GM12878 (cell line): ENCODE measurements around the gene DPH1. TPM values are rescaled to one million over a fixed set of nuclear protein-coding genes. Genes with fewer than 3 reads are reported as not detected.

Experiments used
- ATAC-seq: fragments of 200-7000 bp; cut with Tn5 transposase; 3 replicates; pipeline ENCODE4 v1.9.1; 2020; ENCODE audit warnings: mild to moderate bottlenecking, moderate library complexity
- BruUV-seq: library from RNA; stranded (reverse); fragments of 400-500 nt; replicated peaks from 2 replicates; lab custom pipeline; 2021; lab: Mats Ljungman, UMichigan
- CTCF ChIA-PET: fragments of 300-600 bp; sonication (Branson Sonifier 250); formaldehyde crosslinking; extraction: SDS; loops from one replicate; lab custom pipeline; 2021; ENCODE audit warnings: inconsistent platforms; lab: Yijun Ruan, JAX
- POLR2A ChIA-PET: fragments of 350-600 bp; formaldehyde crosslinking; extraction: SDS; loops from one replicate; lab custom pipeline; 2021; ENCODE audit warnings: inconsistent platforms; lab: Charles Lee
- RAD21 ChIA-PET: fragments of 300-600 bp; sonication (Branson Sonifier 250); formaldehyde crosslinking; loops from one replicate; lab custom pipeline; 2023; ENCODE audit warnings: antibody characterized with exemption; ENCODE audit not compliant: unreplicated experiment; lab: Charles Lee
- SMC1A ChIA-PET: fragments of 300-600 bp; sonication (Branson Sonifier 250); formaldehyde crosslinking; loops from one replicate; lab custom pipeline; 2023; ENCODE audit not compliant: unreplicated experiment, uncharacterized antibody; lab: Charles Lee
- DNase-seq: peaks from one replicate; pipeline ENCODE4 v3.0.0-alpha.2; 2011; ENCODE audit warnings: low read depth, low spot score
- FAIRE-seq: peaks from 3 replicates; lab custom pipeline; 2011; peaks lifted over from hg19 to GRCh38; lab: Jason Lieb, UNC
- H2AFZ ChIP-seq: 2 replicates; pipeline ENCODE4 v1.6.0; 2011; ENCODE audit warnings: low read depth, low read length, control low read depth; ENCODE audit not compliant: control insufficient read depth
- H3K27ac ChIP-seq: 2 replicates; pipeline ENCODE4 v1.5.1; 2011; ENCODE audit warnings: control low read depth; ENCODE audit not compliant: control insufficient read depth, insufficient read depth
- H3K27me3 ChIP-seq, 2 experiments: replicated peaks in 1 of 2; 2 replicates each; pipeline versions ENCODE4 v1.6.0 to v1.6.1; 2011; ENCODE audit warnings: low read length in 1 of 2; ENCODE audit not compliant: control insufficient read depth in 2 of 2, insufficient read depth in 2 of 2
- H3K36me3 ChIP-seq, 2 experiments: 2 replicates each; pipeline ENCODE4 v1.5.1; 2011; ENCODE audit warnings: low read length in 1 of 2; ENCODE audit not compliant: control insufficient read depth in 2 of 2, insufficient read depth in 2 of 2
- H3K4me1 ChIP-seq: 2 replicates; pipeline ENCODE4 v1.6.1; 2011; ENCODE audit warnings: mild to moderate bottlenecking, low read length, moderate library complexity, mixed read lengths; ENCODE audit not compliant: control insufficient read depth, insufficient read depth
- H3K4me2 ChIP-seq: 2 replicates; pipeline ENCODE4 v1.6.0; 2011; ENCODE audit warnings: control low read depth; ENCODE audit not compliant: control insufficient read depth, insufficient read depth
- H3K4me3 ChIP-seq: fragments of 200-600 bp; sonication (generic); 2 replicates; pipeline ENCODE4 v1.5.1; 2016
- H3K79me2 ChIP-seq: 2 replicates; pipeline ENCODE4 v1.6.0; 2011; ENCODE audit warnings: low read length; ENCODE audit not compliant: control insufficient read depth, insufficient read depth
- H3K9ac ChIP-seq: 2 replicates; pipeline ENCODE4 v1.8.0; 2011; ENCODE audit warnings: low read length, control low read depth, mixed read lengths; ENCODE audit not compliant: control insufficient read depth, insufficient read depth
- H3K9me3 ChIP-seq: replicated peaks from 3 replicates; pipeline ENCODE4 v1.5.1; 2011; ENCODE audit warnings: mild to moderate bottlenecking, low read length; ENCODE audit not compliant: control insufficient read depth, insufficient read depth
- H4K20me1 ChIP-seq: 2 replicates; pipeline ENCODE4 v1.6.0; 2011; ENCODE audit not compliant: control insufficient read depth, insufficient read depth
- CTCF ChIP-seq, 3 experiments: IDR thresholded peaks in 2 of 3; conservative IDR thresholded peaks in 1 of 3; 2 replicates each; pipeline ENCODE4 v1.5.1; 2011; ENCODE audit warnings: low read depth in 3 of 3, low read length in 3 of 3, mild to moderate bottlenecking in 3 of 3, control low read depth in 2 of 3, moderate library complexity in 2 of 3, inconsistent platforms in 1 of 3, mixed read lengths in 1 of 3; ENCODE audit not compliant: control insufficient read depth in 2 of 3, insufficient read depth in 1 of 3; ENCODE audit errors: extremely low read depth in 1 of 3
- IRF5 ChIP-seq: fragments of 450-650 bp; IDR thresholded peaks from 2 replicates; pipeline ENCODE4 v1.6.1; 2017; ENCODE audit warnings: borderline replicate concordance
- MXI1 ChIP-seq: fragments of 150-350 bp; IDR thresholded peaks from 2 replicates; pipeline ENCODE4 v1.6.1; 2011; ENCODE audit warnings: low read depth, mild to moderate bottlenecking, inconsistent platforms, low read length, improper control_type of control experiment
- PAX5 ChIP-seq: IDR thresholded peaks from 2 replicates; pipeline ENCODE4 v1.6.1; 2011; ENCODE audit warnings: low read depth, low read length, borderline replicate concordance
- RB1 ChIP-seq: fragments of 450-650 bp; formaldehyde crosslinking; IDR thresholded peaks from 2 replicates; pipeline ENCODE4 v1.6.1; 2017; ENCODE audit warnings: mild to moderate bottlenecking, borderline replicate concordance
- STAT3 ChIP-seq: IDR thresholded peaks from 2 replicates; pipeline ENCODE4 v1.6.1; 2011; ENCODE audit warnings: low read depth, low read length, improper control_type of control experiment
- ZZZ3 ChIP-seq: IDR thresholded peaks from 2 replicates; pipeline ENCODE4 v1.6.1; 2011; ENCODE audit warnings: low read depth; ENCODE audit not compliant: control insufficient read depth, insufficient read length
- WGBS: methylation state at CpG from one replicate; pipeline ENCODE4 v1.1.6; 2016; ENCODE audit warnings: low lambda C conversion rate; ENCODE audit not compliant: insufficient replicate concordance, insufficient coverage; ENCODE audit errors: missing lambda C conversion rate; 5-methylcytosine and 5-hydroxymethylcytosine counted together
- in situ Hi-C: fragments of 300-500 bp; cut with MboI; formaldehyde crosslinking; loops from 9 replicates; pipeline ENCODE4 v1.14.3; 2018; ENCODE audit warnings: mixed read lengths
- intact Hi-C: fragments of 100-400 bp; cut with micrococcal nuclease; formaldehyde crosslinking; loops from one replicate; pipeline ENCODE4 v1.14.2; 2022; ENCODE audit not compliant: unreplicated experiment
- polyA plus RNA-seq, 11 experiments: library from polyadenylated mRNA; depleted of rRNA in 4 of 11; unstranded in 6 of 11; stranded (reverse) in 5 of 11; fragments of >200 nt; fragmentation: Nextera tagmentation in 4 of 11; fragmentation: Illumina TruSeq in 1 of 11; extraction: Ambion mirVana in 4 of 11; extraction: Trizol in 1 of 11; gene quantifications; 1 replicate in 1 of 11; 2 replicates in 10 of 11; pipeline versions ENCODE4 v1.2.1 to v1.2.3, GENCODE V29; 2011 to 2016; ENCODE audit warnings: inconsistent platforms in 2 of 11, missing spikeins in 2 of 11, low read depth in 1 of 11
- total RNA-seq, 4 experiments: library from RNA; depleted of rRNA in 3 of 4; stranded (reverse); fragments of >200 nt in 3 of 4; fragmentation: Illumina TruSeq in 1 of 4; extraction: Trizol in 1 of 4; gene quantifications; 2 replicates each; pipeline versions ENCODE4 v1.2.1 to v1.2.3, GENCODE V29; 2013 to 2021
- TF ChIP-seq, protein P1 (sequence below): fragments of 450-650 bp; IDR thresholded peaks from 2 replicates; pipeline ENCODE4 v1.6.1; 2016; ENCODE audit warnings: mild to moderate bottlenecking
- TF ChIP-seq, protein P2 (sequence below): IDR thresholded peaks from 2 replicates; pipeline ENCODE4 v1.6.1; 2011; ENCODE audit warnings: mild to moderate bottlenecking, low read depth, low read length, moderate library complexity; ENCODE audit not compliant: insufficient replicate concordance

Gene DPH1
- total and polyA plus RNA-seq, 10 of the 15 experiments (the other 5 are each of a cell fraction or from before 2014, with no cell fraction given): 0.29 to 33.6 (median 20.2) TPM

DNA sequence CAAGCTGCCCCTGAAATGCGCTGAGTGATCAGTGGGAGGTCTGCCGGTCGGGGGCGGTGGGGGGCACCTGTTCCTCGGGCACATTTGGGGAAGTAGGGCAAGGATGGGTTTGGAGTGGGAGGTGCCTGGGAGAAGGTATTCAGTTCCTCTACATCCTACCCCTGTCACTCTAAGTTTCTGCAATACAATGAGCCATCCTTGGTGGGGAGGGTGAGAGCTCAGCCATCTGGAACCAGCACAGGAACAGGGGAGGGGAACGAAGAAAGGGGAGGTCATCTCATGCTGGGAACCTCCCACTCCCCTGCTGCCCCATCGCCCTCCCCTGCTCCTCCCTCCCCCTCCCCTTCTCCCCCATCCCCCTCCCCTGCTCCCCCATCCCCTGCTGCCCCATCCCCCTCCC is 4.2 kb downstream of the DPH1 start:
- RAD21 ChIA-PET: interaction anchor here (0.6 to 1.7 kb wide), 2 partner anchors 20 to 189 kb away, joined by 3 read pairs; no protein-coding TSS in a partner anchor
- Histone ChIP-seq H4K20me1 (no peaks in the 10 kb centered on the region), H2AFZ (no peak overlapping the region), H3K27ac (no peak overlapping the region), H3K36me3 (peaks cover 5 to 7% of the 10 kb centered on the region in 2 experiments; a peak in 3 of 4 replicates), H3K4me2 (no peak overlapping the region), H3K27me3 (no peaks in the 10 kb centered on the region), H3K4me3 (no peak overlapping the region), H3K79me2 (peaks cover 10% of the 10 kb centered on the region), H3K9me3 (no peaks in the 10 kb centered on the region), H3K4me1 (peaks cover 11% of the 10 kb centered on the region; the same call in 1 of the 2 replicates), H3K9ac (no peak overlapping the region)
- FAIRE-seq (peak; percentile 84), DNase-seq (no peak), ATAC-seq (peak; percentile 11; the same call in 1 of the 3 replicates)
- SMC1A ChIA-PET: no interaction called here
- BruUV-seq: no TSS peak
- TF ChIP-seq MXI1: no peak
- TF ChIP-seq, protein P1, sequence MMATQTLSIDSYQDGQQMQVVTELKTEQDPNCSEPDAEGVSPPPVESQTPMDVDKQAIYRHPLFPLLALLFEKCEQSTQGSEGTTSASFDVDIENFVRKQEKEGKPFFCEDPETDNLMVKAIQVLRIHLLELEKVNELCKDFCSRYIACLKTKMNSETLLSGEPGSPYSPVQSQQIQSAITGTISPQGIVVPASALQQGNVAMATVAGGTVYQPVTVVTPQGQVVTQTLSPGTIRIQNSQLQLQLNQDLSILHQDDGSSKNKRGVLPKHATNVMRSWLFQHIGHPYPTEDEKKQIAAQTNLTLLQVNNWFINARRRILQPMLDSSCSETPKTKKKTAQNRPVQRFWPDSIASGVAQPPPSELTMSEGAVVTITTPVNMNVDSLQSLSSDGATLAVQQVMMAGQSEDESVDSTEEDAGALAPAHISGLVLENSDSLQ: peak; percentile 87
- TF ChIP-seq, protein P2, sequence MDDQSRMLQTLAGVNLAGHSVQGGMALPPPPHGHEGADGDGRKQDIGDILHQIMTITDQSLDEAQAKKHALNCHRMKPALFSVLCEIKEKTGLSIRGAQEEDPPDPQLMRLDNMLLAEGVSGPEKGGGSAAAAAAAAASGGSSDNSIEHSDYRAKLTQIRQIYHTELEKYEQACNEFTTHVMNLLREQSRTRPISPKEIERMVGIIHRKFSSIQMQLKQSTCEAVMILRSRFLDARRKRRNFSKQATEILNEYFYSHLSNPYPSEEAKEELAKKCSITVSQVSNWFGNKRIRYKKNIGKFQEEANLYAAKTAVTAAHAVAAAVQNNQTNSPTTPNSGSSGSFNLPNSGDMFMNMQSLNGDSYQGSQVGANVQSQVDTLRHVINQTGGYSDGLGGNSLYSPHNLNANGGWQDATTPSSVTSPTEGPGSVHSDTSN: peak; percentile 65
- no peak for TF ChIP-seq RB1
- no peak for TF ChIP-seq ZZZ3
- TF ChIP-seq IRF5: no peak
- no peak for TF ChIP-seq CTCF (IDR thresholded peaks at IDR 0.05 in 2 of 3, conservative IDR thresholded peaks at IDR 0.05 in 1 of 3; ENCODE audit: control insufficient read depth in 2 of 3, extremely low read depth in 1 of 3, insufficient read depth in 1 of 3, low read depth in 3 of 3, low read length in 3 of 3)
- no peak for TF ChIP-seq STAT3
- TF ChIP-seq PAX5: peak; percentile 93
- 64% methylated on average over 7 of the region's 7 CpGs for WGBS
- CTCF ChIA-PET: interaction anchor here (1.0 kb wide), 1 partner anchor 124 kb away, joined by 3 read pairs; no protein-coding TSS in a partner anchor
- POLR2A ChIA-PET: interaction anchor here (0.6 kb wide), 1 partner anchor 188 kb away, joined by 5 read pairs; no protein-coding TSS in a partner anchor
- intact Hi-C loops: no loop called here
- in situ Hi-C loops: no loop called here
